ENCODE data around the gene EFNB2.

The EFNB2 gene

GRCh38 chr13:106481919-106482318 lies 53.5 kb downstream of the EFNB2 start:
- no peak for DNase-seq (ENCODE audit: low read depth)

GRCh38 chr13:106480351-106480910 lies 55.0 kb downstream of the EFNB2 start:
- DNase-seq (ENCODE audit: low read depth): no peak

GRCh38 chr13:106479929-106480328 lies 55.5 kb downstream of the EFNB2 start:
- DNase-seq (ENCODE audit: low read depth): no peak

- DNase-seq (ENCODE audit: low read depth): no peak
These were observed 57.3 kb downstream of the EFNB2 start for GRCh38 chr13:106478116-106478515.

GRCh38 chr13:106477303-106477702 lies 58.2 kb downstream of the EFNB2 start:
- DNase-seq (ENCODE audit: low read depth): no peak

GRCh38 chr13:106475852-106476251 lies 59.6 kb downstream of the EFNB2 start:
- no peak for DNase-seq (ENCODE audit: low read depth)

GRCh38 chr13:106474912-106475311 lies 60.5 kb downstream of the EFNB2 start:
- no peak for DNase-seq (ENCODE audit: low read depth)

GRCh38 chr13:106473154-106473553 lies 62.3 kb downstream of the EFNB2 start:
- no peak for DNase-seq (ENCODE audit: low read depth)

- no peak for DNase-seq (ENCODE audit: low read depth)
These were observed 62.8 kb downstream of the EFNB2 start for GRCh38 chr13:106472621-106473020.

- DNase-seq (ENCODE audit: low read depth): no peak
These were observed 63.4 kb downstream of the EFNB2 start for GRCh38 chr13:106471957-106472543.

GRCh38 chr13:106470576-106470975 lies 64.9 kb downstream of the EFNB2 start:
- DNase-seq (ENCODE audit: low read depth): no peak

- no peak for DNase-seq (ENCODE audit: low read depth)
These were observed 66.5 kb downstream of the EFNB2 start for GRCh38 chr13:106468744-106469590.

GRCh38 chr13:106468207-106468606 lies 67.3 kb downstream of the EFNB2 start:
- no peak for DNase-seq (ENCODE audit: low read depth)

GRCh38 chr13:106467427-106468122 lies 67.9 kb downstream of the EFNB2 start:
- DNase-seq (ENCODE audit: low read depth): no peak

GRCh38 chr13:106466691-106467426 lies 68.6 kb downstream of the EFNB2 start:
- no peak for DNase-seq (ENCODE audit: low read depth)

- DNase-seq (ENCODE audit: low read depth): no peak
These were observed 71.4 kb downstream of the EFNB2 start for GRCh38 chr13:106464076-106464475.

GRCh38 chr13:106462710-106463109 lies 72.8 kb downstream of the EFNB2 start:
- DNase-seq (ENCODE audit: low read depth): no peak

- no peak for DNase-seq (ENCODE audit: low read depth)
These were observed 79.7 kb downstream of the EFNB2 start for GRCh38 chr13:106455777-106456176.

- no peak for DNase-seq (ENCODE audit: low read depth)
These were observed 80.3 kb downstream of the EFNB2 start for GRCh38 chr13:106455190-106455589.

- DNase-seq (ENCODE audit: low read depth): no peak
These were observed 82.4 kb downstream of the EFNB2 start for GRCh38 chr13:106453101-106453500.

GRCh38 chr13:106450991-106451390 lies 84.5 kb downstream of the EFNB2 start:
- DNase-seq (ENCODE audit: low read depth): no peak

- no peak for DNase-seq (ENCODE audit: low read depth)
These were observed 86.4 kb downstream of the EFNB2 start for GRCh38 chr13:106449096-106449495.

All from fibroblast of gingiva (primary cell).